Activated naive CD4-positive, alpha-beta T cell (primary cell): ENCODE measurements around the gene C11orf98.
"Not testable (repeated sequence)": the region's sequence is repeated elsewhere in the genome, so short reads cannot be mapped to it uniquely, and the experiment has no call there.

ENCODE experiments used
- DNase-seq, 4 experiments: peaks; one replicate each; lab custom pipeline; 2025; lab: John Stamatoyannopoulos, UW

The C11orf98 gene

DNA sequence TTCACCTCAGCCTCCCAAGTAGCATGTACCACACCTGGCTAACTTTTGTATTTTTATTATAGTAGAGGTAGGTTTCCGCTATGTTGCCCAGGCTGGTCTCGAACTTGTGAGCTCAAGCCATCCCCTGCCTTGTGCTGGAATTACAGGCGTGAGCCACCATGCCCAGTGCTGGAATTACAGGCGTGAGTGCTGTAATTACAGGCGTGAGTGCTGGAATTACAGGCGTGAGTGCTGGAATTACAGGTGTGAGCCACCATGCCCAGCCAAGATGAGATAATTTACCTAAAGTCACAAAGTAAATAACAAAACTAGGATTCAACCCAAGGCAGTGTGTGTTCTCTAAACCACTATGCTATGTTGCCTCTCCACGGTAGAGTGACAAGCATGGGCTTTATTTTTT is 17.5 kb upstream of the C11orf98 start:
- DNase-seq, result no peak

DNA sequence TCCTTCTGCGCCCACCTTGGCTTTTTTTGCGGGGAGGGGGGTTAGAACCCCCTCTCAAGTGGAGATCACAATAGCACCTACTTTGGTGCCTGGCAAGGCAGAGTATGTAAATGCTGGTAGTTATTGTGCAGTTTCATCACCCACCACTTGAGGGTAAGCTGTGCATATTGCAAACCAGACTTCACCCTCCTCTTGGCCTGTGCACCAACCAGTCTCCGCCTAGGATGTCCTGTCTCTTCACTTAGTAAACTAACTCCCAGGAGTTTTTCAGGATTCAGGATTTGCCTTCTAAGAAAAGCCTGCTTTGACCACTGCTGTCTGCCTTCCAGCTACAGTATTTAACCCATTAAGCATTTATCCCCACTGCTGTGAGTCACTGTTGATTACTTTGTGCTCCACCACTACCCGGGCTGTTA is 15.8 kb upstream of the C11orf98 start:
- DNase-seq, result peak in 2 of 4 experiments; percentile 7 to 12

DNA sequence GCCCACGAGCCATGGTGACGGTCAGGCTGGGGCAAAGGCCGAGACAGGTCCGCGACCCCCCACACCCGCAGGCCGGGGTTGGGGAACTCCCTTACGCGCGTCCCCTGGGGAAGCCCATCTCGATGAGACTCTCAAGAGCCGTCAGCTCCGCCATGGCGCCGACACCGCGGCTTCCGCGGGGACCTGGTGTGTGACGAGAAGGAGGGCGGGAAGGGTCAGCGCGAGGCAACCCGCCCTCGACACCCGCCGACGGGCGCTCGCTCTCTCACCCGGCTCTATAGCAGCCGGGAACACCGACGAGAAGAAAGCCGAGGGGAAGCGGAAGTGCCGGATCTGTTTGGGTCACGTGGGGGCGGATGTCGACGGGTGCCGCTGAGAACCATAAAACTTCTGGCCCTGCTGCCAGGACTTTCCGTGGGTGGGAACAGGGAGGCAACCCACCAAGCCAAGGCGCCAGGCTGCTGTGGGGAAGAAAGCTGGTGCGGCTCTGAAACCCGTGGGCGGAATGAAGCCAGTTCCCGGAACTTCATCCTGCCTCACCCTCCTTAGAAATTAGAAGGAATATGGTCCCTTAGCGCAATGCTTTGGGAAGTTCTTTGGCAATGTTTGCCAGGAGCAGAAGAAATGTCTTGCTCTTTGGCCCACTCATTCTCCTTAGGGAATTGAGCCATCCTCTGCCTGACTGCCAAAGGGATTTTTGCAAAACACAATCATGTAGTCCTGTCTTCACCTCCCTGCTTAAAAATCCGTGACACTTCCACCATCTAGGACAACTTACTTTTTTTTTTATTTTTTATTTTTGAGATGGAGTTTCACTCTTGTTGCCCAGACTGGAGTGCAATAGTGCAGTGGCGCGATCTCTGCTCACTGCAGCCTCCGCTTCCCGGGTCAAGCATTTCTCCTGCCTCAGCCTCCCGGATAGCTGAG is 14.0 kb upstream of the C11orf98 start, which contains the start of gene UBXN1:
Gene UBXN1, minus strand, starts transcription at position 304 of the 927 bp plus-strand sequence. Its CDS starts 150 bp downstream, at position 154.
- peak; percentile 55 to 72 (median 61) for DNase-seq

DNA sequence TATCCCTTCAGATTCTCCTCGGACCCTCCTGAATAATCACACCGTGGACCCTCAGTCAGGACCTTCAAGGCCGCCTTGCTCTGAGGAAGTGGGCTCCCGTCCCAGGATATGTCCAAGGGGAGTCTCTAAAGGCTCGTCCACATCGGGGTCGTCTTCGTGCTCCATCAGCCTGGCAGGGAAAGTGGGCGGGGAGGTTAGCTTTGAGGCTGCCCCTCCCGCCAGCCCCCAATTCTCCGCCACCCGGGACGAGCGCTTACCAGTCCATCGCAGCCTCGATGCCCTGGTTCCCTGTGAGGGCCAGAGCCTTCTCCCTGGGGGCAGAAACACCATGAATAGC is 13.4 kb upstream of the C11orf98 start:
- no peak for DNase-seq

DNA sequence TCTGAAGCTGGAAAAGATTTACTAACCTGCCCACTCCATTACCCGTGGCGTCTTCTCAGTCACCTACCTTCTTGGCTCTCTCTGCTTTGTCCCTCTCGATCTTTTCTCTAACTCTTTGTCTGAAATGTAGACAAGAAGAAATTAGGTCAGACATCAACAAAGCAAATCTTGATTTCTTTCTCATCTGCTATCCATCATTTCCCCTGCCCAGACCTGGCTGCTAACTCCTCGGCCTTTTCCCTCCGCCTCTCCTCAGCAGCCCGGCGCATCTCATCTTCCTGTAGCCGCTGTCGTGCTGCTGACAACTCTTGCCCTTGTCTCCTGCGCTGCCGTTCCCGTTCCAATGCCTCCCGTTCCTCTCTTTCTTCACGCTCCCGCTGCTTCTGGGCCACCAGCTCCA is 12.7 kb upstream of the C11orf98 start:
- DNase-seq, result no peak

DNA sequence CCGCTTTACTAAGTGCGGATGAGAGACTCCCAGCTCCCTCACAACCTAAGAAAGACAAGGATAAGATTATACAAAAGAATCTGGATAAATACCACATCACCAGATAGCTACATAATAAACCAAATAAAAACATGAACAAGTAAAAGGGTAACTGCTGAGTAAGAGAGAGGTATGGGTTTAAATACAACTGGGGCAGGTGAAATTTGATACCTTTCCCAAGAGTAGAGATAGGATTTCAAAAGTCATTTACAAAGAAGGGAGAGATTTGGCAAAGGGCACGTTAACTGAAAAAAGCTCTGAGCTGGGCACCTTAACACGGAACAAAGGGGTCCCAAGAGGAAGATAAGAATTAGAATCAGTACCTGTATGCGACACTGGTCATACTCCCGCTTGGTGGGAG is 12.1 kb upstream of the C11orf98 start:
- no peak for DNase-seq

DNA sequence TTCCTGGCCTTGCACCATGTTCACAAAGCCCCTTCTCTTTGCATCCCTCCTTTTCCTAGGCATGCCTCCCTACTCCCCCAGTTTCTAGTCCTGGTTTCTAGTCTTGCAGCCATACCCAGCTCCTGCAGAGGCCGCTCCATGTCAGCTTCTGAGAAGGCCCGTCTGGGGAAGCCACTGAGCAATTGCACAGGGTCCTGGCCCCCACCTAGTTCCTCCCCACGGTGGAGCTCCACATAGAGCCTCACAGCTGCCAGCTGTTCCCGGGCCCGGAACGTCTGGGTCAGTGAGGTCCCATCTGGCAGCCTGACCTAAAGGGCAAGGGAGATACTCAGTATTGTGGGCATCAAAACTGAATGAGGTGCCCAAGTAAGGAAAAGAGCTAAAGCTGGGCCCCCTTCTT is 11.7 kb upstream of the C11orf98 start:
- DNase-seq, result no peak

DNA sequence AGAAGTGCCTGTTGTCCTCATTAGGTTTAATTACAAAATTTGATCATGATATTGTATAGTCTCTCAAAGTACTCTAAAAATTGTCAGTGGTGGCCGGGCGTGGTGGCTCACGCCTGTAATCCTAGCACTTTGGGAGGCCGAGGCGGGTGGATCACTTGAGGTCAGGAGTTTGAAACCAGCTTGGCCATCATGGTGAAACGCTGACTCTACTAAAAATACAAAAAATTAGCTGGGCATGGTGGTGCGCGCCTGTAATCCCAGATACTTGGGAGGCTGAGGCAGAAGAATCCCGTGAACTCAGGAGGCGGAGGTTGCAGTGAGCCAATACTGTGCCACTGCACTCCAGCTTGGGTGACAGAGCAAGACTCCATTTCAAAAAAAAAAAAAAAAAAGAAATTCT is 10.4 kb upstream of the C11orf98 start:
- not testable (repeated sequence) for DNase-seq

DNA sequence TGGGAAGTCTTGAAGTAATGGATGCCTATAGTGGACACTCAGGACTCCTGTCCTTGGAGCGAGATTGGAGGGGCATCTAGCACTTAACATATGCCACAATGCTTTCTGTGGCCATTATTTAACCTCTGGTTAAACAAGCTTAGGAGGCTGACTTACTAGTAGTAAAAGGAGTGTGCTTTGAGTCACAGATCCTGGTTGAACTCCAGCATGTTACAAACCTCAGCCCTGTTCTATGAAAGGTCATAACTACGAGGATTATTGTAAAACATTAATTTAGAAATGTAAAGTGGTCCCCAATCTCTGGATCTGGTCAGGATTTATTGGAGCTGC is 8.2 kb upstream of the C11orf98 start:
- no peak for DNase-seq

DNA sequence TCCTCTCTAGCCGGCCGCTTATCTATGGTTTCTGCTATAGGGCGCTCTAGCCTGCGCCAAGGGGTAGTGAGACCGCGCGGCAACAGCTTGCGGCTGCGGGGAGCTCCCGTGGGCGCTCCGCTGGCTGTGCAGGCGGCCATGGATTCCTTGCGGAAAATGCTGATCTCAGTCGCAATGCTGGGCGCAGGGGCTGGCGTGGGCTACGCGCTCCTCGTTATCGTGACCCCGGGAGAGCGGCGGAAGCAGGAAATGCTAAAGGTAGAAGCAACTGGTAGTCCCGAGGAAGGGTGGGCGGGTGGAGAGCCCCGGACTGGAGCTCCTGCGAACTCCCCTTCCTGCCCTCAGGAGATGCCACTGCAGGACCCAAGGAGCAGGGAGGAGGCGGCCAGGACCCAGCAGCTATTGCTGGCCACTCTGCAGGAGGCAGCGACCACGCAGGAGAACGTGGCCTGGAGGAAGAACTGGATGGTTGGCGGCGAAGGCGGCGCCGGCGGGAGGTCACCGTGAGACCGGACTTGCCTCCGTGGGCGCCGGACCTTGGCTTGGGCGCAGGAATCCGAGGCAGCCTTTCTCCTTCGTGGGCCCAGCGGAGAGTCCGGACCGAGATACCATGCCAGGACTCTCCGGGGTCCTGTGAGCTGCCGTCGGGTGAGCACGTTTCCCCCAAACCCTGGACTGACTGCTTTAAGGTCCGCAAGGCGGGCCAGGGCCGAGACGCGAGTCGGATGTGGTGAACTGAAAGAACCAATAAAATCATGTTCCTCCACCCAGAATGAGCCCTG is 6.8 kb upstream of the C11orf98 start, which contains the start of the genes LBHD1 and UQCC3:
Gene LBHD1, minus strand, starts transcription at position 660 of the 782 bp plus-strand sequence. CDS start 2,236 bp downstream, outside the sequence.
Gene UQCC3, plus strand, starts transcription at position 66 of the 782 bp plus-strand sequence. Its CDS starts 73 bp downstream, at position 139.
- peak; percentile 39 to 60 (median 49) for DNase-seq

DNA sequence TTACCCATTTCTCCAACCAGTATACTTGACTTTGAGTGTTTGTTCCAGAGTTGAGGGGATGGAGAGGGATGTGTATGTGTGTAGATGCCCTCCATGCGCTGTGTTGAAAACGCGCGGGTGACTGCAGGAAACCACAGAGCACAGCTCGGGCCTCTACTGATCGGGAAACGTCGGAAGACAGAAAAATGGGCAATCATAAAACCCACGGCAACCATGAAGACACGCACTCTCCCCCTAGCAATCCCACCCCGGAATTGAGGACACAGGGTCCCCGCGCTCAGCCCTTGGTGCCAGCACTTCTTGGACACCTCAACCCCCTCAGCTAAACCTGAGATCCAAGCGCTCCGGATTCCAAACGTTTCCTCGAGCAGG is 6.2 kb upstream of the C11orf98 start:
- peak in 1 of 4 experiments; percentile 42 for DNase-seq

DNA sequence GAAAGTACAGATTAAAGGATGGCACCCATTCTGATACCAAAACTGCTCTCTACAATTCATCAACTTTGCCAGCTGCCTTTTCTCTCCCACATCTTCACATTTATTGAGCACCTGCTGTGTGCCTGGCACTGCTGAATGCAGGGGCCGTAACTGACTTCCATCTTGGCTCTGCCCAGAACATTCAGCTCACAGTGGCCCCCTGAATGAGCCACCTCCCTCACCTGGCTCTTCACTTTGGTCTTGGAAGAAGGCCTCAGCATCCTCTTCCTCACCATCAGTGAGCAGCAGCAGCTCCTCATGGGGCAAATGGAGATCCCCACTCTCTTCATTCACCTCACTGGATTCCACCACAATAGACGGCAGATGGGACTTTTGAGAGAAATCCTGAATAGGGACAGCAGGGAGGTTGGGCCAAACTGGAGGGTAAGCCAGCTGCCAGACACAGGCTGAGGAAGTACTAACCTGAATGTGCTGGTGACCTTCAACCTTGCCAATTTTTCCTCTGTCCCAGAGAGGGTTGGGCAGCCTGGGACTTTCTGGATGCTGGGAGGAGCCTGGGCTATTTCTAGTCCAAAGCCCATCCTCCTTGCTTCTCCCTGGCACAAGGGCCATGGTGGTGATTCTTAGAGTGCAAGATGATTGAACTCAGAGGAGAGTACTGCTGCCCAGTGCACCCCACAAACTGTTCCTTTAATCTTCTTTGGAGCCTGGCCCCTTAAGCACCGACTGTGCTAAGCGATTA is 4.6 kb upstream of the C11orf98 start:
- no peak for DNase-seq

DNA sequence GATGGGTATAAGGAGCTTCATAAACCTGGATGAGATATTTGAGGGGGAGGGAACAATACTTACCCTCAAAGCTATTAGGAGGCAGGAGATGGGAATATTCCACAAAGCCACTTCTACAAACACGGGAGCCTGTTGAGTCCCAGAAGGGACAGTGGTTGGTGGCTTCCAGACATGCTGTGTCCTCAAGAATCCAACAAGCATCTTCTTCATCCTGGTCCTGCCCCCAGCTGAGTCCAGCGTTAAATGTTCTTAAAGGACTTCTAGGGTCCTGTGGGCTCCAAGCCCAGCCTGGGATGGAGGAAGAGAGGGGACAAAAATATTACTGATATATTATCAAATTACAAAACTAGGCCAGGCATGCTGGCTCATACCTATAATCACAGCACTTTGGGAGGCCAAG is 2.5 kb upstream of the C11orf98 start:
- DNase-seq, result no peak

DNA sequence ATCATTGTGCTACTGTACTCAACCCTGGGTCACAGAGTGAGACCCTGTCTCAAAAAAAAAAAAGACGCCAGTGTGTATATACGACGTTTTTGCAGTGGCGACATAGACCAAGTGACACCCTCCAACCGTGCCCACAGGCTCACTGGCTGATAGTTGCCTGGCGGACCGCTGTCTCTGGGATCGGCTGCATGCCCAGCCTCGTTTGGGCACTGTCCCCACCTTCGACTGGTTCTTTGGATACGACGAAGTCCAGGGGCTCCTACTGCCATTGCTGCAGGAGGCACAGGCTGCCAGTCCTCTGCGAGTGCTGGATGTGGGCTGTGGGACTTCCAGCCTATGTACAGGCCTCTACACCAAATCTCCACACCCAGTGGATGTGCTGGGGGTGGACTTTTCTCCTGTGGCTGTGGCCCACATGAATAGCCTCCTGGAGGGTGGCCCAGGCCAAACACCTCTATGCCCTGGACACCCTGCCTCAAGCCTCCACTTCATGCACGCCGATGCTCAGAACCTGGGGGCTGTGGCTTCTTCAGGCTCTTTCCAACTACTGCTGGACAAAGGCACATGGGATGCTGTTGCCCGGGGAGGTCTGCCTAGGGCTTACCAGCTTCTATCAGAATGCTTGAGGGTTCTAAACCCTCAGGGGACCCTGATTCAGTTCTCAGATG is 1.4 kb upstream of the C11orf98 start:
- DNase-seq, result no peak

DNA sequence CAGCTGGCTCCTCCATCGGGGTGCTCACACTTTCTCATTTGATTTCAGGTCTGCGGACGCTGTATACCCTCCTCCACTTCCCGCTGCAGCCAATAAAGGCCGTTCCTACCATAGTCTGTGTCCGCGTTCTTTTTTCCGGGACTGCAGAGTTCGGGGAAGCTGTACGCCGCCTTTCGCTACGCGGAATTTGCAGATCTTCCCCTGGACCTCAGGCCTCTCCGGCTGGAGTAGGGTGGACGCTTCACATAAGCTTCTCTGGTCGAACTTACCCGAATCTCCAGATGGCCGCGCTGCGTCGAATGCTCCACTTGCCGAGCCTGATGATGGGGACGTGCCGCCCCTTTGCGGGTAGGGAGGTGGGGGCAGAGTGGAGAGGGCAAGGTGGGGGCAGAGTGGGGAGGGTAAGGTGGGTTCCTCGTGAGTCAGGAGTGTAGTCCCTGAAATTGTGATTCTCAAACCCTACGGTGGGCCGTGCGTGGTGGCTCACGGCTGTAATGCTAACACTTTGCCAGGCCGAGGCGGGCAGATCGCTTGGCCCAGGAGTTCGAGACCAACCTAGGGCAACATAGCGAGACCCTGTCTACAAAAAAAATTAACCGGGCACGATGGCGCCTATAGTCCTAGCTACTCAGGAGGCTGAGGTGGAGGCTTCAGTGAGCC is 719 bp upstream of the C11orf98 start:
- peak in 3 of 4 experiments; percentile 25 to 51 (median 47) for DNase-seq

DNA sequence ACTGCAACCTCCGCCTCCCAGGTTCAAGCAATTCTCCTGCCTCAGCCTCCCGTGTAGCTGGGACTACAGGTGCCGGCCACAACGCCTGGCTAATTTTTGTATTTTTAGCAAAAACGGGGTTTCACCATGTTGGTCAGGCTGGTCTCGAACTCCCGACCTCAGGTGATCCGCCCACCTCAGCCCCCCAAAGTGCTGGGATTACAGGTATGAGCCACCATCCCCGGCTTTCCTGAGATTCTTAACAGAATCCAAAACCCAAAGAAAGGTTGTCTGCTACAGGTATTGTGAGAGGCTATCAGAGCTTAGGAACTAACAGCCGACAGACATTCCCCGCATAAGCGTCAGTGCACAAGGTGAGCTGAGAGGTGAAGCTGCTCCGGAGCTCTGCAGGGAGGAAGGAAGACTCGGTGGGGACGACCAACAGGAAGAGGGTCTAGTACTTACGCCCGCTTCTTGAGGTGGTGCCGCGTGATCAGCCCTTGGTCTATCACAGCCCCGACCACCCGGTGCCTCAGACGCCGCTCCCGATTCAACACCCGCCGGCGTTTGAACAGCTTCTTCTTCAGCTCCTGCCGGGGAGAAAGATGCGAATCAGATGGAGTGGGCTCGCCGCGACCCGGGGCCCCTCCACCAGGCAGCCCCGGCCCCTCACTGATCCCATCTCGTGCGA is 470 bp downstream of the C11orf98 start:
- peak in 3 of 4 experiments; percentile 25 to 63 (median 45) for DNase-seq

DNA sequence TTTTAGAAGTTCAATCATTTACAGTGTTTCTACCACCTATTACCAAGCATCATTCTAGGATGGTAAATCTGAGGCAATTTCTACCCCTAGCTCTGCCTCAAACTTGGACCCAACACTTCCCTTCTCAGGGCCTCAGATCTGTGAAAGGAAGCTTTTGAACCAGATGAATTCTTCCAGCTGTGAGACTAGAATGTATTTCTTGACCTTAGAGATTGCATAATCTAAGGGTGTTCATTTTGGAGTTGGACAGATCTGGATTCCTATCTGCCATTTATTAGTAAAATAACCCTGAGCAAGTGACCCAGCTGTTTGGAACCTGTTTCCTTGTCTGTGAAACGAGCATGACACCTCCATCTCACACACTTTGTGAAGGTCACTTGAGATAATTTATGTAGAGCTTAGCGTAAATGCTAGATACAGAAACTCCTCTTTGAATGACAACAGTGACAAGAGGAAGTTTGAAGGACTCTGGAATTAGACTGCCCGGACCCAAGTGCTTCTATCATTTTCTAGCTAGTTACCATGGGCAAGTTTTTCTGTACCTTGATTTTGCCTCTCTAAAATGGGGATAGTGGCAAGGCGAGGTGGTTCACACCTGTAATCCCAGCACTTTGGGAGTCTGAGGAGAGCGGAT is 8.1 kb downstream of the C11orf98 start:
- no peak for DNase-seq

DNA sequence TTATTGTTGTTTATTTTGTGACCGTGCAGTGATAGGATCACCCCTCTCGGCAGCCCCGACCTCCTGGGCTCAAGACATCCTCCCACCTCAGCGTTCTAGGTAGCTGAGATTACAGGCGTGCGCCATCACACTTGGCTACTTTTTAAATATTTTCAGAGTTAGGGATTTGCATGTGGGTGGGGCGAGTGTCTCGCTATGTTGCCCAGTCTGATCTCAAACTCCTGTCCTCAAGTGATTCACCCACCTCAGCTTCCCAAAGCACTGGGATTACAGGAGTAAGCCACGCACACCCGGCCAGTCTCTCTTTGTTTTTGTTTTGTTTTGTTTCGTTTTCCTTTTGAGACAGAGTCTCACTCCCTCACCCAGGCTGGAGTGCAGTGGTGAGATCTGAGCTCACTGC is 10.7 kb downstream of the C11orf98 start:
- DNase-seq, result no peak

DNA sequence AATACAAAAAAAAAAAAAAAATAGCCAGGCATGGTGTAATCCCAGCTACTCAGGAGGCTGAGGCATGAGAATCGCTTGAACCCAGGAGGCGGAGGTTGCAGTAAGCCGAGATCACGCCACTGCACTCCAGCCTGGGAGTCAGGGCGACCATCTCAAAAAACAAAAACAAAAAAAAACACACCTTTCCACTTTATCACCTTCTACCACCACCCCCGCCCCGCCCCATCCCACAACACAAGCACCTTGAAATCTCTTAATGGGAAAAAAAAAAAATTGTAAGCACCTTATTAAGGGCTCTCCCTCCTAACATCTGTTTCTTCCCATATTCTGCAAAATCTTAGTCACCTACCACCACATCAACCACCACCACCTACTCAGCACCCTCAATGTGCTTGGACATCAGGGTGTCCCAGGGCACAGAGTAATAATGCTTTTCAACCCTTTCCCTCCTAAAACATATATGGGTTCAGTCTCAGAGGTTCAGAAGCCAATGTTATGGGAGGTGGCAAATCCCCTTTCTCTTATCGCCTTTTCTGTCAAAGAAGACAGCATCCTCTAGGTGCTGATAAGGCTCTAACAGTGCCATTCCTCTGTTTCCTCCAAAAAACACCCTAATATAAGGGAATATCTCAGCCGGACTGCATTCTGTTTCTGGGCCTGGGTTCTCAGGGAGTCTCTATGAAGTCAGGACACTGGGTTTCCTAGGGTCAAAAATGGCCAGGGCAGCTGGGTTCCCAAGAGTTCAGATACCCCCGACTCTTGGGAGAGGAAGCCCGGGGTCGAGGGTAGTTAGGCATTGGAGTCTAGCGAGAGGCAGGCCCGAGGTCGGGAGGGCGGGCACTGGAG is 12.6 kb downstream of the C11orf98 start:
- DNase-seq, result no peak
